HG02884 (cell line): Measurements from ENCODE around the gene OPCML.

Experiments
- ATAC-seq: cut with Tn5 transposase; IDR thresholded peaks from one replicate; pipeline ENCODE4 v1.9.1; 2021; ENCODE audit warnings: mild to moderate bottlenecking, moderate library complexity; ENCODE audit not compliant: unreplicated experiment

Gene OPCML

DNA sequence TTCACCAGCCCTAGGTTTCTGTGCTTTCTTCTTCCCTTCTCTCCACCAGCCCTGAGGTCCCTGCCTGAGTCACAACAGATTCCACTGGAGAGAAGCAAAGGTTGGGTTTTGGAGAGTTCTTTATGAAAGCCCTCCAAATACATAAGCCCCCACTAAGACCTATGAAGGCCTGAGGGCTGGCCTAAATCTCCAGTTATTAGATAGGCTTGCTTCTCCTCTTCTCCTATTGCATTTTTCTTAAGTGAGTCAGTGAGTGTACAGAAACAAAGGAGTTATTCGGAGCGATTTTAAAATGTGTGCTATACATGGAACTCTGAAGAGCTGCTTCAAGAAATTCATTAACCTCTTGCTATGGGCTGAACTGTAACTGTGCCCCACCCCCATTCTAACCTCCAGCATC lies 1057.3 kb downstream of the OPCML start:
- ATAC-seq, result no peak

DNA sequence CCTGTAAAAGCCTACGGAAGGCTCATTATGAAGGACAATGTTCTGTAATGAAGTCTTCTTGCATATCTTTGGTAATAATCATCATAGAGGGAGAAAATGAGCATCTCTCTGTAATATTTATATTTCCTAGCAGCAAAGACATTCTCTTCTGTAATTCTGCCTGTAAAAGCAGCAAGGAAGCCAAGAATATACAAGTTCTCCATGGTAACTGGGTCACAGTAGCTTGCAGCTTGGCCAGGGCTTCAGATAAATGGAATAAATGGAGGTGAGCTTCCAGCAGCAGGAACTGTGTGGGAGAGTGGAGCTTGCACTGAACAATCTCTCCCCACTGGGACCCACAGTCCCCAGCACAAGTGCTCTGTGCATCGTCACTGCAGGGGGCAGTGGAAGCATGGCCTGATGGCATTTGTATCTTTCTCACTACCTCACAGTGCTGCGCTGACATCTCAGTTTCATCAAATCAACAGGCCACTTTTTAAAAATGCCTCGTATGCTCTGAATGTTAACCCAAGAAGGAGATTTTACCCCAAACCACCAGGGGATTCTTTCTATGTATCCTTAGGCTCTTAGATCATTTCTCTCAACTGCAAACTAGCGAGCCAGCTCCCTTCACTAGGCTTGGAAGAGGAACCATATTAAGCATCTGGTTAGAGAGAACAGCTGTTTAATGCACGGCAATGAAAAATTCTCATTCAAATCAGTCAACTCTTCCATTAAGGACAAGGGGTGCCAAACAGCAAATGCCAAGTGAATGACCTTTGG lies 1059.7 kb downstream of the OPCML start:
- no peak for ATAC-seq

DNA sequence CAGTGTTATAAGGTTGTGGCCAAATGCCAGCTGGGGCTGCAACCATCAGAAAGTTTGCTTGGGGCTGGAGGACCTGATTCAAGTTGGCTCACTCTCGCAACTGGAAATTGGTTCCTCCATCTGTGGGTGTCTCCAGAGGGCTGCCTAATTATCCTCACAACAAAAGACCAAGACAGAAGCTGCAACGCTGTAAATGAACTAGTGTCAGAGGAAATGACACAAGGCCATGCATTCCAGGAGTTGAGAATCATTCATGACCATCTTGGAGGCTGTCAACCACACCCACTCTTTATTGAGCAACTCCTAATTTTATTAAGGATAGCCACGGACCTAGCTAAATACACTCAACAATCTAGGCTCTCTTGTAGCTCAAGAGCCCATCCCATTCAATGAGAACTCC lies 1060.8 kb downstream of the OPCML start:
- no peak for ATAC-seq

DNA sequence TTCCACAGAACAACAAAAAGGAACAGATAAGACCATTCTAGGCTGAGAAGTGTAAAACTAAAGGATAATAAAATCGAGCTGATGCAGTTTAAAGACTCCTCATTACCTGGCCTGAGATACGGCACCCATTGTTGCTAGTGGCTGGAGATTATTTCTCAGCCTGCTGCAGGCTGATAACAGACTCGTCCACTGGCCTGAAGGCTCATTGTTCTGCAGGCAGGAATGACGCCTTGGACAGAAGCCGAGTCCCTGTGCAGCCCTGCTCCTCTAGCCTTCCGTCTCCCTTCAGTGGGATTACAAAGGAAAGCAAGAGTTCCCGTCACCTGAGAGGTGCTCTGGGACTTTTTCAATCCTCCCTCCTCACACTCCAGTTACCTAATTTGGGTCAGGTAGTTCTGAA lies 1065.3 kb downstream of the OPCML start:
- no peak for ATAC-seq

DNA sequence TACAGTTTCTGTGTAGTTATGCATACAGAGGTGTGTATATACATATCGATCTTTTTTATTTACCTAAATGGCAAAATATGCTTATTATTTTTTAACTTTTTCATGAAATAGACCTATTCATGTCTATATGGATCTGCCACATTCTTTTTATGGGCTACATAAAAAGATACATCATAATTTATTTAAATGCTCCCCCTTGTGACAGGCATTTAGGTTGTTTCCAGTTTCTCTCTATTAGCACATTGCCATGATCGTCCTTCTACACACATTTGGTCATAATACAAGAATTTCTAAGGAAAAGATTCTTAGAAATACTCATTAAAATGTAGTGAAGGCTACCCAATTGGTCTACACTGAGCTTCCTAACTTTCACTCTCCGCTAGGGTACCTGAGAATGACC lies 1067.4 kb downstream of the OPCML start:
- ATAC-seq, result no peak

DNA sequence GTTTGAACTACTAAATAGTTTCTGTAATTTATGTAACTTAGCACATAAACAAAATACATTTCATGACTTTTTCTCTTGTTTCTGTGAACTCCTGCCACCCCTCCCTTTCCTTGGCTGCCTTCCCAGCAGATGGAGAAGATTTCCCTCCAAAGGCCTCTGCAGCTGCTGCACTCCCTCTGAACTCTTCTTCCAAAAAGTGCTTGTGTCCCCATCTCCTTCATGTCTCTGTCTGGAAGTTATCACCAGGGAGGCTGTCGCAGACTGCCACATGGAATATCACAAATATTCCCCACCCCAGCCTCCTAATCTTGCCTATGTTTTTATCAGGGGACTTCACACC lies 1068.3 kb downstream of the OPCML start:
- ATAC-seq, result no peak

DNA sequence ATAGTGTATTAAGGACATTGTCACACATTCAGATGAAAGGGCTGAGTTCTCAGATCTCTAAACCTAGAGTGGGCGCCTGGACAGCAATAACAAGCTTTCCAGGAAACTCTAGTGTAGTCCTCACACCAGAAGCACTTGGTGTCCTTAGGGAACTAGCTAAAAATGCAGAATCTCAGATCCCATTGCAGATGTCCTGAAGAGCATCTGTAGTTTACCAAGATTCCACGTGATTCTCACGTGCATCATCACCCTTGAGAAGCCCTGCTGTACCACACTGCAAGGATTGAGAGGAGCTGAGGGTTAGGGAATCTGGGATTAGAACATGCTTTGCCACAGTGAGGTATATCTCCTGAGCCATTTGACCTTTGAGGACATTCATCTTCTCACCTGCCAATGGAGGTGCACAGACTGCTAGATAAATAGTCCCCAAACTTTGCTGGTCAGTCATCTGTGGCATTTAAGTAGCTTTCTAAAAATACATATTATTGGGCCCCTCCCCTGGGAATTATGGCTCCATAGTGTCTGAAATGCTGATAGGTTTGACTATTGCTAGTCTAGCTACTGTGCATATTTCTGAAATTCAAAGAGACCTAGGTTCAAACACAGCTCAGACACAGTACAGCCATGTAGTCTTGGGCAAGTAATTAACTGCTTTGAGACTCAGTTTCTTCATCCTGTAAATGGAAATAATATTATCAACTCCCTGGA lies 1068.9 kb downstream of the OPCML start:
- ATAC-seq, result no peak

DNA sequence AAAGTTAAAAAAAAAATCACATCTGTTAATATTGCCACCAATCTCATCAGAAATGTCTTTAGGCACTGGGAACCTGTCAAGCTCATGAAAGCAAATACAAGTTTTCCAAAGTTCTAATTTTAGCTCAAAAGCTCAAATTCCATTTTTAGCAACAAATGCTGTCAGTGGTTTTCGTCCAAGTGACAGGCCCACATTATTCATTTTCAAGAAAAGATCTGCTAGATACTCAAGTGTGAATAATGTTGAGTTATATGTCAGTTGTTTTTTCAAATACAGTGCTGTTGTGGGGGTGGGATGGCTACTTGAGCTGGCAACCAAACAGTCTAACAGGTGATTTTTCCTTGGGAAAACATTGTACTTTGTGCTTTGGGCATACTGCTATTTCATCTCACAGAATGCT lies 1072.6 kb downstream of the OPCML start:
- ATAC-seq, result no peak

DNA sequence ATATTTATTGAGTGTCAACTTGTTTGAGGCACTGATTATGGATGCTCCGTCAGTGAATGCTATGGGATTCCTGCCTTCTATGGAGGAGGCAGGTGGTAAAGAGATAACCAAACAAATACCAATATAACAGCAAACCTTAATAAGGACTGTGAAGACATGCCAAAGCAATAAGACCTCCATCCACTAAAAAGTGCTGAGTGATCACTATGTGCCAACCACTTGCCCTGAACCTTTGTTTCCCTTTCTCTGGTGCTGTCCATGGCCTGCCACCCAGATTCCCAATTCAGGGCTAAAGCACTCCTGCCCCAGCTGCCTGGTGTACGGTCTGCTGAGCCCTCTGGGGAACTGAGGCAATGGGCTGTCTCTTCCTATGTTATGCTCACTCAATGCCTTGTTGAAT lies 1074.9 kb downstream of the OPCML start:
- no peak for ATAC-seq

DNA sequence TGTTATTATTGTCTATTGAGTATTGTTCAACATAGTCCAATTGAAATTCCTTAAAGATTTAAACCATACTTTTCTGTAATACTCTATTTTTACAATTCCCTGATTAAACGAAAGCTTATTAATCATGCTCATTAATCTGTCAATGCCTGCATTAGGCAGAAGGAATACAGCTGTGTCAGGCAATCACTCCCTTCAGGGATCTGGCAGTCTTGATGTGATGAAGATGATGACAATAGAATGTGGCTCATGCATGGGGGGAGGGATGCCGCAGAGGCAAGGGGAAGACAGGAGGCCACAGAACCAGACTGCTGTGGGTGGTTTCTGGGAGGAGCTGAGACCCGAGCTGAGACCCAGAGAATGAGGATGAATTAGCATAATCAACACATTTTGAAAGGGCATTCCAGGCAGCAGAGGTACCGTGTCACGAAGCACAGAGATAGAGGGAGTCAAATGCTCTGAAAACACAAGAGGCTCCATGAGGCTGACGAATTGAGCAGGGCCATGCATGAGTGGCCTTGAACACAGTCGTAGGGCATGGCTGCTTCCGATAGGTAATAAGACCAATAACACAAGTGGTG lies 1075.5 kb downstream of the OPCML start:
- ATAC-seq, result no peak

DNA sequence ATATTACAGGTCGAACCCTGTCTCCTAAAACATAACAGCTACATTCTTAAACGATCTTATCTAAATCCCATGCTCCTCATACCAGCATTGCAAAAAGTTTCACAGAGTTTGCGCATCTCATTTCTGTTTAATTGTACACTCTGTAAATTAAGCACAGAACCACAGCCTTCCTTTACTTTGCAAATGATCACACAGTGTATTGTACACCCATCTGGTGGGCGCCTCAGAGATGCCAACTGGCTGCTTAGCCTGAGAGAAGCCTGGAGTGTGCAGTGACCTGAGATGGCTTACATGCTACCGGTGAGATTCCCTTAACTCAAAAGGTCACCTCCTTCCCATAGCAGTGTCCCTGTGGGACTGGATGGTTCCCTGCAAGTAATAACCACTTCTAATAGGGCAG lies 1077.3 kb downstream of the OPCML start:
- ATAC-seq, result no peak

DNA sequence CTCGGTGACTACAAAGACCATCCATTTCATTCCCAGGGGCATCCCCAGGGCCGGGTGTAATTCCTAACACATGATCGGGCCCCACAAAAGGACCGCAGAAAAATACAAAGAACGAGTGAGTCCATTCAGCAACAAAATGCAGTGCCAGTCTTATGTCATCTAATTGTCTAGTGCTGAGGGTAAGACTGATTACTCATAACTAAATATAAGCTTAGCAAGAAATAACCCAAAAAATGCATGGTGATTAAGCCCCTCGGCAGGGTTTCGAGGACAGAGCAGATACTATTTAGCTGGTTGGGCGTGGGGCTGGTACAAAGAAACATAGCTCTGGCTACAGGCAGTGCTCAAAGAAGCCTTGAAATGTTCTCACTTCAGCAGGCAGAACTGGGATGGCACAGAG lies 1078.9 kb downstream of the OPCML start:
- ATAC-seq, result no peak

DNA sequence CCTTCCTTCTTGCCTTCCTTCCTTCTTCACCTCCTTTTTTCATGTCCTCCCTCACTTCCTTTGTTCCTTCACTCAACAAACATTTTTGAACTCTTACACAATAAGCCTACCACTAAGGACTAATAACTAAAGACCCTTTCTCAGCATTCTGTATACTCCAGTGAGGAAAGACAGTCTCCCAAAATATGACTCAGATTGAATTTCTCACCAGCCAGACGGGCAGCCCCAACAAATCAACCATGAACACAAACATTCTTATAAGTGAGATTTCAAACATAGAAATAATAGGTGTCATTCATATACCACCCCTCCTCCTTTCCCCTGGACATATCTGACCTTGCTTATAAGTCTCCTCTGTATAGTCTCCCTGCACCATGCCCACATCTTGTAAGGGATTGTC lies 1079.7 kb downstream of the OPCML start:
- ATAC-seq, result no peak

DNA sequence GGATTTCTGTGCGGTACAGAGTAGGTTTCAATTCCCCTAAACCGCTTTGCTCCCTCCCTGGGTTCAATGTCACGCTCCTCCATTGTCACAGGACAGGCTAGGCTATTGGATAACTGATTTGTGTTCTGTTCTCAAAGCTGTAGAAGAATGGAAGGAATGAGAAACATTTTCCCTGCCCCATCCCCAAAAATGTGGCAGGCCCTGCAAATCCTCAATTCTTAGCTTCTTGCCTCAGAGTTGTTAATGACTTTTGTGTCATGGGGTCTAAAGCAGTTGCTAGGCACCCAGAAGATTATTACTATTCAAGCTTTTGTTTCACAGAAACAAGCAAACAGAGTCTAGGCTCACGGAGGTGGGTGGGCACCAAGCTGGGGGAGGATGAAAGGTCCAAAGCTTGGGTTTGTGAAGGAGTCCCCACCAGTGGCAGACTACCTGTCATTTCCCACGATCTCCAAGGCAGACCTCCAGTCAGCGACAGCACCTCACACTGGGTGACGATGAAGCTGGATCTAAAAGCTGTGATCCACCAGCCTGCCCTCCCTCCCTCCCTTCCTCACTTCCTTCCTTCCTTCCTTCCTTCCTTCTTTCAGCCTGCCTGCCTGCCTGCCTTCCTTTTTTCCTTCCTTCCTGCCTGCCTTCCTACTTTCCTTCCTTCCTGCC lies 1080.2 kb downstream of the OPCML start:
- no peak for ATAC-seq

DNA sequence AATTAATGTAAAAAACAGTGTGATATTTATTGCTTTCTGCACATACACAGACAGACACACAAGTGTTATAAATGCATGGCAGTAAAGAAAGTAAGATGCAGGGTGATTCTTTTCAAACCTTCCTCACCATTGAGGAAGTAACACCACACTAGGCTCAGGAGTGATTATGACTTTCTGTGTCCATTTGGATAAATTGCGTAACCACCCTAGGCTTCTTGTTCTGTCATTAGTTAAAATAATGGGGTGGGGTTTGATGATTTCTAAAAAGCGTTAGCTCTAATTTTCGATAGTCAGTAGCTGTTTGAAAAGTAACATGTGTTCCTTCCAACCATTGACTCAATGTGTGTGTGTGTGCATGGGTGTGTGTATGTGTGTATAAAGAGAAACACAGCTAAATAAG lies 1081.7 kb downstream of the OPCML start:
- ATAC-seq, result no peak

DNA sequence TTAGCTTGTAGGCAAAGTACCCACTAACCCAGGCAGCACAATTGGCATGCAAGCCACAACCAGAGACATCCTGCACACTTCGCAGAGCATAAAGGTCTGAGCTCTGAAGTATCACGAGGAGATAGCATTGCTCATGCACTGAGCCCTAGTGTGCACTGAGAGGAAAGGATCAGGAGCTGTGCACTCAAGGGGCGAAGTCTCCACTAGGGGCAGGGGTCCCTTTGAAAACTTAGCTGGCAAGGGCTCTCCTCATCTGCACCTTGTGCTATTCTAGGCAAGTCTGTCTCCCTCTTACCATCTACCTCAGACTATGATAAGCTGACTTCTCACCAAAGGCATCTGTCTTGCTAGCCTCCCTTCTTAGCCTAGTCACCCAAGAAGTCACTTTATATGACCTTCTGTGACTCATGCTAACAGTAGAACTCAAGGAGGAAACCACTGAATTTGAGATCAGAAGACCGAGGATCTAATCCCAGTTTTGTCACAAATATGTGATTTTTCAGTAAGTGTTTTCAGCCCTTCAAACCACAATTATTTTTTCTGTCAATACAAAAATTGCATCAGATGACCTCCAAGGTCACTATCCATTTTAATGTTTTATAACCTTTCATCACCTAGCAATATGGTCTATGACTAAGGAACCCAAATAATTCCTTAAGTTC lies 1083.8 kb downstream of the OPCML start:
- no peak for ATAC-seq

DNA sequence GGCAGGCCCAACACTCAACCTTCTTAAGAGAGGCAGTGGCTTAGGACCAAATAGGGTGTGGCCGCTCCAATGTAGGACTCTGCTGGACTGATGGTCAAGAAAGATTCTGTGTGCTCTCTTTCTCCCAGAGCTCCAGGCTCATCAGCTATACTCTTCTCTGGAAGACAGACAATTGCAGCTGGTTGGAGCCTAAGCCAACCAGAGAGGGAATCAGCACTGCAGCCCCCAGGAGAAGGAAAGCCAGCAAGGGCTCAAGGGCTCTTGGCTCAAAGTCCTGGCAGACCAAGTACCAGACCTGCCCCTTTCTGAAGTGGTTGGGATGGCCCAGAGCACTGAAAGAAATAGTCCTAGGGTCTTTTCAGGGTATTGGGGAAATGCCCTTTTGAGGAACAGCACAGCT lies 1084.5 kb downstream of the OPCML start:
- ATAC-seq, result no peak

DNA sequence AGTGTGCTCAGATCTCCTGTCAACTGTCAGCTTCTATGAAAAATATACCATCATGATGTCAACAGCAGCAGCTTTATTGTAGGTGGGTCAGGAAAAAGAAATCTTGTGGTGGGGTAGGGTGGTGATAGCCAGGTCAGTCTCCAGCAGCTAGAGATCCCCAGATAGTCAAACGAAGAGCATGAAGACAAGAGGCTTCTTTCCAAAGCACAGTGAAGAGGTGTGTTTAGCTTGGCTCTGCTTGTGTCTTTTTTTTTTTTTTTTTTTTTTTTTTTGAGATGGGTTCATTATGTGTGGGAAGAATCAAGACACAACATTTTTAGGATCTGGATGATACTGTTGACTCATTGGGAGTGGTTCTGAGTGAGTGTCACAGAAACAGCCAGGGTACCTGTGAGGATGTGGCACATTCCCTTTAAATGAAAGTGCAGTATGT lies 1086.4 kb downstream of the OPCML start:
- ATAC-seq, result no peak

DNA sequence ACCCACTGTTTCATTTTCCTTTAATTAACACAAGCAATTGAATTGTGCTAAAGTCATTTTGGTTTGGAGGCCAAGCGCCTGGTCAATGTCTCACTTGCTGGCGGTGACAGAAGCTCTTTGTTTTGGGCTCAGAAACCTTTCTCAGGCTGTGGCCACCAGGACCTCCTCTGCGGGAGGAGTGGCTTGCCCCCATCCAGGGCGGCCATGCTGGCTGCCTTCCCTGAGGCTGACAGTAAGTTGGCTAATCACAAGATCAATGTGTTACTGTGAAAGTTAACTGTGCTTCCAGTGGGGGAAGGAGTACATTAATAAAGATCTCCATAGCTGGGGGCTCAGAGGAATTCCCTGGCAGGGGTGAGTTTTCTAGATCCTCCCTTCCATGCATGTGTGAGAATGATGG lies 1087.4 kb downstream of the OPCML start:
- ATAC-seq, result no peak

DNA sequence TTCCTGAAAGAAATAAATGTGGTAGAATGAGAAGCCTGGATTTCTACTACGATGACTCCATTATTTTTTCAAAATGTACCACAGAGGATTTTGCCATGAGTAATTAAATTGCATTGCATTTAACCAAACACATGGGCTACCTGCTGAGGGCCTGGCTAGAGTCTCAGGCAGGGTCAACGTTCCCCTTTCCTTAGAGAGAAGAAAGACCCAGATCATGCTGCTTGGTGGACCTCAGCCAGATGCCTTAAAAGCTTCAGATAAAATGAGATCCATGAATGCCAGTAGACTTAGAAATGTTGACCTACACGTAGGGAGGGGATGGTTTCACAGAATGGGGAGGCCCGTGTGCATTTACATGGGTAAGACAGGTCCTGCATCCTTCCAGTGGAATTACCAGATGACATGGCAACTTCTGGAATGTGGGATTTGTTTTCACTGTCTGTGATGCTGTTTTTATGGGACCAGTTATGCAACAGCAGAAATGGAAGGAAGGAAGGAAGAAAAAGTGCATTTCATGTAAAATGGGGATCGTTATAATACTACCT lies 1092.5 kb downstream of the OPCML start:
- ATAC-seq, result no peak

DNA sequence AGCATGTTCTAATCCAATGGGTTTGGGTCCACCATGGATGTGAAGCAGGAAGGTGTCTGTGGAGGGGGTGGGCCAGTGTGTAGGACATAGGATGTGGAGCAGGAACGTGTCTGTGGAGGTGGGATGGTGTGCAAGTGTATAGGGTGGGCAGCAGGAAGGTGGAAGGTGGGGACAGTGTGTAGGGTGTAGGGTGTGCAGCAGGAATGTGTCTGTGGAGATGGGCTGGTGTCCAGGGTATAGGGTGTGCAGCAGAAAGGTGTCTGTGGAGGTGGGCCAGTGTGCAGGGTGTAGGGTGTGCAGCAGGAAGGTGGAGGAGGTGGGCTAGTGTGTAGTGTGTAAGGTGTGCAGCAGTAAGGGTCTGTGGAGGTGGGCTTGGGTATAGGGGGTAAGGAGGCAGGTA lies 1093.9 kb downstream of the OPCML start:
- ATAC-seq, result no peak
